ENCODE results near the gene SATL1. TPM values are rescaled to one million over a fixed set of nuclear protein-coding genes. Genes with fewer than 3 reads are reported as not detected.

The SATL1 gene
- not detected in 2 replicates for total RNA-seq

GRCh38 chrX:85243761-85244449 lies at the start of gene SATL1, which contains the start of gene ZNF711:
Gene SATL1, minus strand, starts transcription at chrX:85243779. Its CDS starts 134,811 bp downstream, at chrX:85108968.
Gene ZNF711, plus strand, starts transcription at chrX:85243991. Its CDS starts 3,582 bp downstream, at chrX:85247573.

Other genes with a start within 250 kb of the SATL1 start
- gene APOOL, start 239.9 kb downstream of the SATL1 start, total RNA-seq: 8.4 and 12.5 TPM in 2 replicates
- 1.9 and 4.0 TPM in 2 replicates for gene ZNF711, start 212 bp upstream of the SATL1 start, total RNA-seq
- not detected in 2 replicates for gene POF1B, start 135.9 kb upstream of the SATL1 start, total RNA-seq

Data from epithelial cell of alveolus of lung (primary cell).